EH (cell line): Measurements from ENCODE around the gene CNTFR.
"Not testable (repeated sequence)": the region's sequence is repeated elsewhere in the genome, so short reads cannot be mapped to it uniquely, and the experiment has no call there.

Source experiments
- DNase-seq: peaks from one replicate; pipeline ENCODE4 v3.0.0-alpha.2; 2015; ENCODE audit warnings: low read depth

The CNTFR gene

DNA sequence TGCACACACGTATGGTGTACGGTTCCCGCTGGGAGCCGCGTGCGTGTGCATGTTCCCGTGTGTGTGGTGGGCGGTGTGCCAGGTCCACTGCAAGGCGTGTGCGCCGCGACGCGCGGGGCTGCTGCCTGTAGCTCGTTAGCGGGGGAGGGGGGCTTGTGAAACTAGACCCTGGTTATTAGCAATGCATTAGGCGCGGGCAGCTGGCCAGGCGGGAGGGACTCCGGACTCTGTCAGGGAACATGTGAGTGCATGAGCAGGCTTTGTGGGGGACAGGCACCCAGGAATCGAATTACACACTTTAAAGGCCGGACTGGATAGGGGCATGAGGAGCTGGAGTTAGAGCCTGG is 34.5 kb downstream of the CNTFR start:
- no peak for DNase-seq

DNA sequence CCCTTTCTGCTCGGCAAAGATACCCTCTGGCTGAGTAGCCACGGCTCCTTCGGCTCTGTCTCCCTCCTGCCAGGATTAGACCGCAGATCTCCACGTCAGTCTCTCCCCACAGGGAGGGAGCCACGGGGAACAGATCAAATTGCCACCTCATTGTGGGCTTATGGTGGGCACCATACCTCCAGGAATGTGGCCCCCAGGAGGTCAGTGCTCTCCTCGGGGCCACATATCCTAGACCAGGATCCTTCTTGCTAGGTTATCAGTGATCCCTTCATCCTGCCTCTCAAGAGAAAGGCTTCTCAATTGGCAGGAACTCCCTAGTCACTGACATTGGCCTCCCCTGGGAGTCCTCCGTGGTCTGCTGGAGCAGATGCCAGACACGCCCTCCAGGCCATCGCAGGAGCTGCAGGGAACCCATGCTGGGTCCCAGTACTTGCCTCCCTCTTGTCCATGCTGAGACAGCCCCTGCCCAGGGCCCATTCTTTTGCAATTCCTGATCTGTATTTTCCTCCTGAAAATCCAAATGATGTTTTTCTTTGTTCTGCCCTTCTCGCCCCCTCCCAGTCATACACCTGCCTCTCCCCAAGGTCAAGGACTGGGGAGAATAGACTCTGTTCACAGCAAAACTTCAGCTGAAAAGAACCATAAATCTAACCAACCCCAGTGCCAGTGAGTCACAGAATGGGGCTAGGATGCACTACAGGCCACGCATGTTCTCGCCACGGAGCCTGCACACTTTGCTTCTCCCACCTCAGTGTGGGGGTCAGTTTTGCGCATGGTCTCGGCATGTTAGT is 35.1 kb downstream of the CNTFR start:
- DNase-seq: peak; percentile 10

DNA sequence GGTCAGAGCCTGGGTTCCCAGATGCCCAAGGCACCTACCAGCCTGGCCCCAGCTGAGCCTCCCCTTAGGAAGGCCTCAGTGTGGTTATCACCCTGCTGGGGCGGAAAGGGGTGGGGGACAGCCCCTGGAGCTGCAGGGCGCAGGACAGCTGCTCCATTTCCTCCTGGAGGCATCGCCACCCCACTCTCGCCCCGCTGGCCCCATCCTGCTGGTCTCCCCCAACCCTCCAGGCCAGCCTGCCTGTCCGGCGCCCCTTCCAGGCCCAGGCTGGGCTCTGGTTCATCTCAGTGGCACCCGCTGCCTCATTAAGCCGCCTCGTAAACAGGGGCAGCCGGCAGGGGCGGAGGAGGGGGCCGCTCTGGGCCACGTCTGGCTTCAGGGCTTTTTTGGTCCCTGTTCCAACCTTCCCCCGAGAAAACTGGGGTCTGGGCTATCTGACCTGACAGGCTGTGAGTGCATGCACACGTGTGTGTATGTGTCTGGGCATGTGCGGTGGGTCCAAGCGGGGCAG is 36.0 kb downstream of the CNTFR start:
- DNase-seq: no peak

DNA sequence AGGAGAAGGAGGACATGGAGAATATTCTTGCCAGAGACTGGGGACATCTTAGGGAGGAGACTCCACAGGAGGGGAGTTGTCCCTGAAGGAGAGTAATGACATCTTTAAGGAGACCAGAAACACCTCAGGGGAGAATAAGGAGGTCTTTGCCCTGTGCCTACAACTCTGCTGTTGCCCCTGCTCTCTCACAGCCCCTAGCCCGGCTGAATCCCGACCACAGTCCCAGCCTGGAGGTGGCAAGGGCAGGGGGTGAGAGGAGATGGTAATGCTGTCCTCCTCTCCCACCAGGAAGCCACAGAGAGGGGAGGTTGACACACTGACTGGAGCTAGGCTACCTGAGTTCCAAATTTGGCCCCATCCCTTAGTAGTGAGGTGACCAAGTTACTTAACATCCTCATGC is 36.5 kb downstream of the CNTFR start:
- no peak for DNase-seq

DNA sequence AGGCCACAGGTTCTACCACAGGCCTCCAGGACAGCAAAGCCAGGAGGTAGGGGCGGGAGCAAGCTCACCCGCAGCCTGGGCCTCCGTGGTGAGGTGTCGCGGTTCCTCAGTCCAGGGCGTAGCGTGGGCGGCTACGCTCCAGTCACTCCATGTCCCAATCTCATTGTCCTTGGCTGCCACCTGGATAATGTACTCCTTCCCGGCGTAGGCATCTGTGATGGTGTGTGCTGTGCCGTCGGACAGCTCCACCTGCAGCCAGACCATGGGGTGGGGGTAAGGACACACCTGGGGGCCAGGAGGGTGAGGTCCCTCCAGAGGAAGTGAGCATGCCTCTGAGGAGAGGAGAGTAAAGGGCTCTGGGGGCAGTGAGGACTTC is 36.9 kb downstream of the CNTFR start:
- DNase-seq: no peak

DNA sequence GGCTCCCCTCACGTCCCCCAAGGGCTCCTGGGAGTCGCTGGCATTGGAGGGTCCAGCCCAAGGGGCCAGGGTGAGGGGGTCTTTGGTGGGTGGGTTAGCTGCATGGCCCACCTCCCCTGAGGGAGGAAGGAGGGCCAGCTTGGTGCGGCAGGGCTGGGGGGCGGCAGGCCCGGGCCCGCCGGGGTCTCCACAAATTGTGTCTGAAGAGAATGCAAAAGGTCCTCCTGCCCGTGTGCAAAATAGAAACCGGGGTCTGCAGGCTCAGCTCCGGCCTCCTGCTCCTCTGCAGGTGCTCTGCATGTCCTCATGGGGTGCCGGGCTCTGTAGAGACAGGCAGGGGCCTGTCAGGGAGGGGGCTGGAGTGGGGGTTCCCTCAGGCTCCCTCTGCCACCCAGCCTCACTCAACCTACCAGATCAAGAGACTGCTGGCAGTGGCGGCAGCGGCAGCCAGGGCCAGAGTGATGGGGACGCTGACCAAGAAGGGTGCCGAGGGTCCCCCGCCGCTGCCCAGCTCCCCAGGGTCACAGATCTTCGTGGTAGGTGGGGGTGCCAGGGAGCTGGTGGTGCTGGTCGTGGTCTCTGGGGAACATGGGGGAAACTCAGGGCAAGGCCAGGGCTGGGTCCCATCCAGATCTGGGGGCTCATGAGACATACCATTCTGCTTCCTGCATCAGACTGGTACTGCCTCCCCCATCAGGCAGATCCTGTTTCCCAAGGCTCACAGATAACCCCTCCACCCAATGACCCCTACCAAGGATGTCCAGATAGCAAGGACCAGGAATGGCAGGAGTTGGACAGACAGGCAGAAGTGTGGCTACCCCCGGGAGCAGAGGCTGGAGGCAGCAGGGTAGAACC is 37.5 kb downstream of the CNTFR start:
- no peak for DNase-seq

DNA sequence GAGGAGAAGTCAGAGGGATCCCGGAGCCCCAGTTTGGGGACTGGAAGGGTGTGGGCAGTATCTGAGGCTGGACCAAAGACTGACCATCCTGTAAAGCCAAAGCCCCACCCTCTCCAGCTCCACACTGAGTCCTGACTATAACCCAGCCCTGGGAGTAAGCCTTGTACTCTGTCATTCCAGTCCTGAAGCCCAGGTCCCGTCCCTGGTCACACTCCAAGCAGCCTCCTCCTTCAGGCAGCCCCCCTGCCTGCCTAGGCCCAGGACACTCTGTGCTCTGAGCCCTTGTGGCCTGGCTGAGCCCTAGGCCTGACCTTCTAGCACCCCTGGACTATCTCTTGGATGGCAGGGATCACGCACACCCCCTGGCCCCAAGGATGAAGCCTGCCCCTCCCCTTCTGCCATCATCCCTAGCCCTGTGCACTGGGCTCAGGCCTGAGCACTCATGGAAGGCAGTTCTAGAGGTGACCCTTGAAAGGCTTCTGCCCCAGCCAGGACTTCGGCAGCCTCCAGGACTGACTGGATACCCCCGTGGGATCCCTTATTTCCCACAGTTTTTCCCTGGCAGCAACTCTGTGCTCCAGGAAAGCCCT is 38.7 kb downstream of the CNTFR start:
- DNase-seq: no peak

DNA sequence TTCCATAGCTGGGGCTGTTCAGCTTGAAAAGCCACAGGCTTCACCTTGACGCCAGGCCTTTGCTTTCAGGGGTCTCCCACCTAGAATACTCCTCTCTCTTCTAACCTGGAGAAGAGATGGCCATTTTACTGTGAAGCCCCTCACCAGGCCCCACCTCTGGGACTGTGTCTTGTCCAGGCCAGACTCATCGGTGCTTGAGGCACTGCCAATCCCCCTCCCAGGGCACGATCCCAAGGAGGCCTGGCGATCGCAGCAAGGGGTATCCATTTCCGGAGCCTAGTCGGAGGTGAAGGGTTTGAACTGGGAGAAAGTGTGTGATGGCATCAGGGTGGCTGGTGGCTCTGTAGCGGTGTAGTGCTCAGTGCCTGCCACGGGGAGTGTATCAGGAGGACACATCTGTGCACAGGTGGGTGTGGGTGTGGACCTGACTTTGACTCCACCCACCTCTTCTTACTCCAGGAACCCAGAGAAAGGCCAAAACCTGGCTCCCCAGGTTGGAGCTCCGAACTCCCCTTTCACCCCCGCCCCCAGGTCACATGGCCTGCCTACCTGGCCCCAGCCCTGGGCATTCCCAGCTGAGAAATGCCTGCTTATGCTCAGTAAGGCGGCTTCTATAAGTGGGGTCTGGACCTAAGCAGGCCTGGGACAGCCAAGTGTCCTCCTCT is 39.4 kb downstream of the CNTFR start:
- DNase-seq: no peak

DNA sequence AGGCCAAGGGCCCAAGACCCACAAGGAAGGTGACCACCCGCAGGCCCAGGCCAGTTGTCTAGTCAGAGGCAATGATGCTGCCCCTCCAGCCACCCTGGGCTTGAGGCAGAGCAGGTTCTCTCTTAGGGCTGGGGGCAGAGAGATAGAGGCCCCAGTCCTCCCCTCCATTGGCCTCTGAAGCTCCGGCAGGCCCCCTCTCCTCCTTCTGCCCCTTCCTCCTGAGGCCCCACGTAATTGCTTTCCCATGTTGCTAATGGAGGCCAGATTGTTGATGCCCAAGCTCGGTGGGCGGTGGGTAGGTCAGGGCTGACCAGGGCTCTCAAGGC is 40.2 kb downstream of the CNTFR start:
- DNase-seq: no peak

DNA sequence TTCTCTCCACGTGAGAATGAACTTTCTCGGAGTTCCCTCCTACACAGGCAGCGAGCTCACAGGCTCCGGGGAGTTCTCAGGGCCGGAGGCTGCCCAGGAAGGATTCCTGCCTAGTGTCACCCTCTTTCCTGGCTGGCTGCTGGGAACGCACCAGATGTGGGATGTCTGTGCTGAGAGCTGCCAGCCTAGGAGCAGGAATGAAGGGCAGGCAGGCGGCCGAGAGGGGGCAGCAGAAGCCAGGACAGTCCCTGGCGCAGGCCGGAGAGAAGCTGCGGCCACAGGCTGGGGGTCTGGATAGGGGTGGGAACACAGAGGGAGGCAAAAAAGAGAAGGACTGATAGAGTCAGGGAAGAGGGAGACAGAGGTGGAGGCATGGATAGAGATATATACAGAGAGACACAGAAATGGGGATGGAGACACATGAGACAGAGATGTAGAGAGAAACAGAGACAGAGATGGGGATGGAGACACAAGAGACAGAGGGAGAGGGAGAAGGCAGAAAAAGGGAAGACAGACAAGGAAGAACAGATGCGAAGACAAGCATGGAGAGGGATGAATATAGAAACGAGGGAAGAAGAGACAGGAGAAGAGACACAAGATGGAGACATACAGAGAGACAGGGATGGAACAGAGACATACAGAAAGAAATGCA is 41.4 kb downstream of the CNTFR start:
- peak; percentile 73 for DNase-seq

DNA sequence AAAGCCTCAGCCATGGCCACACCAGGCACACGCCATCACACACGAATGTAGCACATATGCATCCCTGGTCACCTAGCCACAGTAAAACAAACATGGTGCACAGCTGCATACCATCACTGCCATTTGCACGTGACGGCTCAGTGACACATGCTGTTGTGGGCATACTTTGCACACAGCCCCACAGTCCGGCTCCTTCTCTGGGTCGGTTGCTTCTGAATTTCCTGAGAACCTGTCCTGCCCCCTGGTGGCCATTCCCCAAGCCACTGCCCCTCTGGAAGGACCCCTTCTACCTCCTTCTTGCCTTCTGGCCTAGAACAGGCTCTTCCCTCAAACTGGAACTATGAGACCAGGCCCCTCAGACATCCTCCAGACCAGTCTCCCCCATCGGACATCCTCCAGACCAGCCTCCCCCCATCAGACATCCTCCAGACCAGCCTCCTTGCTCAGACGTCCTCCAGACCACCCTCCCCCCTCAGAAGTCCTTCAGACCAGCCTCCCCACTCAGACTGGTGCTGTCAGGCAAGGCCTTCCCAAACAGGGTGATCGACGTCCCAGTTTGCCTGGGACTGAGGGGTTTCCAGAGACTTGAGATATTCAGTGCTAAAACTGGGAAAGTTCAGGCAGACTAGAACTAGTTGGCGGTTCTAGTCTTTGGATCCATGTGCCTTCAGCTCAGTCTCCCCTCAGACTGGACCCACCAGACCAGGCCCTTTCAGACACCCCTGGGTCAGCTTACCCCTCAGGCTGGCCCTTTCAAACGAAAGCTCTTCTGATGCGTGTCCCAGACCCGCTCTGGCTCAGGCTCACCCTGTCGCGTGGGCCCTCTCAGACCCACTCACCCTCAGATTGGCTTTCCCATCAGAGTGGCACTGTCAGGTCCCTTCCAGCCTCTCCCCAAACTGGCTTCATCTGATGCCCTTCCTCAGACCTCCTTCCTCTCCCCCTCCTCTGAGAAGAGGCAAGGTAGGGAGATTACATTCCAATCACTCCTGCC is 42.4 kb downstream of the CNTFR start:
- peak; percentile 68 for DNase-seq

DNA sequence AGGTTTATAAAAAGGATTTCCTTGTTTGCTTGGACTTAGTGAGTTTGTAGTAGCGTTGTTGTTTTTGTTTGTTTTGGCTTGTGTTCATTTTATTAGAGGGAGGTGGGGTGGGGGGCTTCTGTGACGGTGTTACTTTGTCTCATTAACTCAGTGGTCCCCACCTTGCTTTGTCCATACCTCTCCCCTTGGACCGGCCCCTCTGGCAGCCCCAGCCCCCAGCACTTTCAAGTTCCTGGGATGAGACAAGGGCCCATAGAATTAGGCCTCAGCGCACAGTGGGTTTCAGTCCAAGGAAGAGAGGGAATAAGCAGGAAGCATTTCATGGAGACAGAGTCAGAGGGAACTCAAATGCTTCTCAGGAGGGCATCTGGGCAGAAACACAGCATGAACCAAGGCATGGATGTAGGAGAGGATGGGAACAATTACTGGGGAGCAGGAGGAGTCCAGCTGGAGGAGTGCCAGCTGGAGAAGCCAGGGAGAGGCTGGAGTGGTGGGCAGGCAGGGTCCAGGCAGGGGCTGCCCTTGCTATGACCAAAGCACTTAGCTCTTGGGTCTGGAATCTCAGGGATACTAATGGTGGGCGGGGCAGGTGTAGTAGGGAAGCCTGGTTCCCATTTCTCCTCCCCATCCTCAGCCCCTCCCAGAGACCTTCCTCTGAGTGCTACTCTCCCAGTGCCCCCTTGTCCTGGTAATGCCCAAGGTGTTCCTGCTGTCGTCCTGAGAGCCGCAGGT is 43.3 kb downstream of the CNTFR start:
- DNase-seq: no peak

DNA sequence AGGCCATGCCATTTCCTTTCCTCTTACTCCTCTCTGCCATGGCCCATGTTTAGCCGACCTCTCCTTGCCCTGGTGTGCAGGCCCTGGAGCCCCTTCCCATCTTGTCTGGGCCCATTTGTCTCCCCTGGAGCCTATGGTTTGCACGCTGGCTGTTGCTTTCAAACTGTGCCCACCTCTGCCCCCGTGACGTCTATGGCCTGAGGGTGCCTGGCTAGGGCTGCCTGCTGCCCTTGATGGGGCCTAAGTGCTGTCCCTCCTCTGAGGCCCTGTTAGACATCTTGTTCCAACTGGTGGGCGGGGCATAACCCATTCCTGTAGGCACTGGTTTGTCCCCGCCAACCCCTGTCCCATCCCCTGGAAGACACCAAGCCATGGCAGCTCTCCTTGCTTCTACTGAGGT is 44.0 kb downstream of the CNTFR start:
- no peak for DNase-seq

DNA sequence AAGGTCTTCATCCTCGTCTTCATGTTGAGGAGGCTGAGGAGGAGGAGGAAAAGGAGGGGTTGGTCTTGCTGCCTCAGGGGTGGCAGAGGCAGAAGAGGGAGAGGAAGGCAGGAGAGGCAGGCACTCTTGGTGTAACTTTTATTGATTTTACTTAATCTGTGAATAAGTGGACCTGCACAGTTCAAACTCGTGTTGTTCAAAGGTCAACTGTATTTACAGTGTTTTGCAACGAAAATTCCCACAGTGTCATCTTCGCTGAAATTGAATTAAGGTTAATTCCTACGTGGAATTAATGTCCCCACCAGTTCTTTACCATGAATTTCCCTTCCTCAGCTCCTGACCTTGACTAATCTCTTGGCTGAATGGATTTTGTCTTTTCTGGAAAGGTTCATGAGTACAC is 45.5 kb downstream of the CNTFR start:
- no peak for DNase-seq

DNA sequence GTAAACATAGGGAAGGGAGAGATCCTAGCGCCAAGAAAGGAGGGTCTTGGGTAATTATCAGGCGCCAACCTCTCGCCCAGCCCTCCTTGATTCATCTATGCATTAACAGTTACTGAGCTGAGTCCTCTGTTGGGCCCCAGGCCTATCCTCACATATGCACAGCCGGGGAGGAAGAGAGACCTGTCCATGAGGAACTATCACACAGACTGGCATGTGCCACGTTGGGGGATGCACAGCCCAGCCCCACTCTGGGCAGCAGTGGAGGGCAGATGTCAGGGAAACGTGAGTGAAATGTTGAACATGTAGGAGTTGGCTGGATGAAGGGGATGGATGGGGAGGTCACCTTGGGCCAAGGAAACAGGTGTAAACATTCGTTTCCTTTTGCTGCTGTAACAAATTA is 48.0 kb downstream of the CNTFR start:
- no peak for DNase-seq

DNA sequence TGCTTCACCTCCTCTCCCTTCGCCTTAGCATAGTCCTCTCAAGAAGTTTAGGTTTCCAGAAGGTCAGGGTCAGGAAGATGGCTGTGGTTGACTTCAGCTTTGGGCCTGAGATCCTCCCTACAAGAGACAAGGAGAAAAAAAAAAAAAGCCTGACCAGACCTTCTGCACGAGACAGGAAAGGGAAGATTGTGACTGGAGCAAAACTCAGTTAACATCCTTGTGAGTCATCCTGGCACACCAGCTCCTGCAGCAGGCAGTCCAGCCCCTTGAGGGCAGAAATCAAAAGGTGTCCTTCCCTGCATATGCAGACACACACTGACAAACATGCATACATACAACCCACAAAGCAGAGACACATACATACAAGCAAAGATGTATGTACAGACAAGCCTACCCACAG is 48.7 kb downstream of the CNTFR start:
- peak; percentile 70 for DNase-seq

DNA sequence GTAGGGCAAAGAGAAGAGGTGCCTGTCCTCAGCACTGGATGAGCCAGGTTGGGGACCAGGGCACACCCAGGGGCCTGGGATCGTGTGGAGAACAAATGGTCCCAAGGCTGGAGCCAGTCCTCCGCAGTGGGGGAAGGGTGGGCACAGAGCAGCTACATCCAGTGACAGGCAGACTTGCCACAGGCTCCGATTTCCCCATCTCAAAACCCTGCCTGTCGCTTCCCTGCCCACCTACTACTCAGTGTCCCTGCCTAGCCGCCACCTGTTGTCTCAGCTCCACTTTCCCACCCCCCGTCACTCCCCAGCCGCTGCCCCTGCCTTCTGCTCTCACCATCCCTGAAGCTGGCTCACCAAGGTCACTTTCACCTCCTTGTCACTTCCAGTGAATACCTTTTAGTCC is 52.8 kb downstream of the CNTFR start:
- no peak for DNase-seq

DNA sequence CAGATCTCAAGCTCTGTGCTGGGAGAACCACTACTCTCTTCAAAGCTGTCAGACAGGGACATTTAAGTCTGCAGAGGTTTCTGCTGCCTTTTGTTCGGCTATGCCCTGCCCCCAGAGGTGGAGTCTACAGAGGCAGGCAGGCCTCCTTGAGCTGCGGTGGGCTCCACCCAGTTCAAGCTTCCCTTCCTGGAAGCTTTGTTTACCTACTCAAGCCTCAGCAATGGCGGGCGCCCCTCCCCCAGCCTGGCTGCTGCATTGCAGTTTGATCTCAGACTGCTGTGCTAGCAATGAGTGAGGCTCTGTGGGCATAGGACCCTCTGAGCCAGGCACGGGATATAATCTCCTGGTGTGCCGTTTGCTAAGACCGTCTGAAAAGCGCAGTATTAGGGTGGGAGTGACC is 57.5 kb downstream of the CNTFR start:
- DNase-seq: not testable (repeated sequence)

DNA sequence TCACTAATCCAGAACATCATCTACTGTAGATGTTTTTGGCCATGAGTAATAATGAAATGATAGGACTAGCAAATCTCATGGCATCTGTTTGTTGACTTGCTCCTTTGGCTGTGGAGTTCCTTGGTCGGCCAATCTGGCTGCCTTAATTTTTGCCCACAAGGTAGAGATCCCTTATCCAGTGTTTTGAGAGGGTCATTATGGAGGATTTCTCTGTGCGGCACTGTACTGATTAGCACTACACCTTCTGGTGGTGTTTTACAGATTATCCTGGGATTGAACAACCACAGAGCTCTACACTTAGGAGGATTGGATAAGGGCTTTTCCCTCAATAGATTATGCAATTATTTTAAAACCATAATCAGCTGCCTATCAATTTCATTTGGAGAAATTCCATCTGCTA is 63.5 kb downstream of the CNTFR start:
- no peak for DNase-seq

DNA sequence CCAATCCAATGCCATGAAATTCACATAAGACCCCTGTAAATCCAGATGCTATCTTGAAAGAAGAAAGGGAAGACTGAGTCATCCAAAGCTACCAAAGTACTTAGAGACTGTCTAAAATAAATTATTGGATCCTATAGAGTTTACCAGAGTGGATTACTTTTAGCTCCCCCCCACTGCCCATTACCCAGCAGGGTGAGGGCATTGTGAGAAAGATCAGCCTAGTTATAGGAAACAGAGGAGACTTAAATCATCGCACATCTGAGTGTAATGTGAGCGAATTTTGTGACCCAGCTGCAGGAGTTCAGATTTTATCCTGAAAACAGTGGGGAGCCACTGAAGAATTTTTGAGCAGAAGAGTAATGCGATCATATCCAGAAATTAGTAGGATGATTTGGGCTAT is 65.2 kb downstream of the CNTFR start:
- DNase-seq: no peak
